CD1c-positive myeloid dendritic cell (primary cell): ENCODE data around the gene GABARAPL2.

ENCODE experiments used
- DNase-seq: peaks from one replicate; pipeline ENCODE4 v3.0.0-alpha.2; 2016; ENCODE audit errors: extremely low spot score

GABARAPL2 gene

DNA sequence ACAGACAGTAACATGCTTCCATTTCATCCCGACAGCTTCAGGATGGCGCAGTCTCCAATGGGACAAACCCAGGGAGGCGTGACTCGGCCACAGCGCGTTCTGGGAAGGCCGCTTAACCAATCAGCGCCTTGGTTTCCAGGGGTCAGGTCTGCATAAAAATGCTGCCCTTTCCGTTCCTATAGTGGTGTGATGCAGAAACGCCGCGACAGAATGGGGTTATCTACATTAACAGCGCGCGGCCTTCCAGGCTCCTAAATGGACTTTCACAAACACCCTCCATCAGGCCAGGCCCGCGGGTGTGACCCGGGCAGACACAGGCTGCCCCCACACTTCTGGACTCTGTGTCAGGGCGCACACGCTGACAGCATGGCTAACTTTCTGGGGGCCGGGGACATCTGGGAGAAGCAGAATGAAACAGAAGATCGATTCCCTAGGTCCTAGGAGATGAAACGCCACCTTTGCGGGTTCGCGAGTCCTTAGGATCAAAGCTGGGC is 10.9 kb upstream of the GABARAPL2 start:
- DNase-seq, result peak; percentile 13

- peak; percentile 96 for DNase-seq
Measured at GRCh38 chr16:75555707-75556430, 10.3 kb upstream of the GABARAPL2 start, which contains the start of gene TMEM231. TMEM231 (minus strand) TSS chr16:75556252; CDS start chr16:75556209, 43 bp downstream.

- DNase-seq, result no peak
Measured at GRCh38 chr16:75556431-75556950, 9.7 kb upstream of the GABARAPL2 start.

DNA sequence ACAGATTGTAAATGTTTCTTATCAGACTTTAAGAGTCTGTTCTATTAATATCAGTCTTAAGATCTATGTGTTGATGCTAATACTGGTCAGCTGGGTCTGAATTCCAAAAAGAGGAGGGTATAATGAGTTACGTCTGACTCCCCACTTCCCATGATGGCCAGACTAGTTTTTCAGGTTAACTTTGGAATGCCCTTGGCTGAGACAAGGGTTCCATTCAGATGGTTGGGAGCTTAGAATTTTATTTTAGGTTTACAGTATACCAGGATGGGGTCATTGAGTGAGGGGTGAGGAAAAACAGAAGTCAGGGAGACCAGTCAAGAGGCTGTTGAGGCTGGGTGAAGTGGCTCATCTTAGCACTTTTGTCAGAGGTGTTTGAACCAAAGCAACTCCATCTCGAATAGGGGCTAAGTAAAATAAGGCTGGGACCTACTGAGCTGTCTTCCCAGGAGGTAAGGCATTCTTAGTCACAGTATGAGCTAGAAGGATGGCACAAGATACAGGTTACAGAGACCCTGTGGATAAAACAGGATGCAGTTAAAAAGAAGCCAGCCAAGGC is 7.3 kb upstream of the GABARAPL2 start:
- no peak for DNase-seq

GRCh38 chr16:75559564-75560372 is 6.4 kb upstream of the GABARAPL2 start:
- no peak for DNase-seq

DNA sequence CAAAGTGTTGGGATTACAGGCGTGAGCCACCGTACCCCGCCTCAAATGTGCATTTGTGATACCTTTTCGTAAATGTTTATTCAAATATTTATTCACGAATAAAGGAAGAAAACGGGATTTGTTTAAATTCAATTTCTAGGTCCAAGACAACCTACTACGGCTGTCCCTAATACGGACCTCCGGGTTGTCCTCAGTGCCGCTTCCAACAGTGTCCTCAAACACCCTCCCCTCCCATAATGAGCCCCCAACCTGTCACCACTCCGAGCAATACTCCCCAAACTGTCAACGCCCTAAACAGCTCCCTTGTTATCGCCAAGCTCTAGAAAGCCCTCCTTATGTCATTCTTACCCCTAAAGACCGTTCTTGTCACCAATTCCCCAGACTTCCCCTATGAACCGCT is 539 bp upstream of the GABARAPL2 start:
- DNase-seq, result no peak

DNA sequence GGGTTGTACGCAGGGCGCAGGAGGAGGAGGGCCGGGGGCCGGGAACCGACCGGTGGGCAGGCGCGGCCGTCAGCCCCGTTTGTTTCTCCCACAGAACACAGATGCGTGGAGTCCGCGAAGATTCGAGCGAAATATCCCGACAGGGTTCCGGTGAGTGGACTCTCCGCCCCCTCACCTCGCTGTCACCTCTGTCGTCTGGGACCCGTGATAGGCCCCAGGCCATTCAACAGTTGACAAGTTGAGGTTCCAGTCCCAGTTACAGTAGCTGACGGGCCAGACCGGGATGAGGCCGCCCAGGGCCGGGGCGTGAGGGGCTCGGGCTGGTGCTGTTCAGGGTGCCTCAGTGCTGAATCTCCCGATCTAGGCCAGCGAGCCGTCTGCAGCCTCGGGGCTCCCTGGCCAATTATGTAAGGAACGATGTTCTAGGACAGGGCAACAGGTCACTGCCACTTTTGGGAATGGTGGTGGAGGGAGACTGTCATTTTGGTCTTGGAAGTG is 628 bp downstream of the GABARAPL2 start:
- peak; percentile 44 for DNase-seq

- no peak for DNase-seq
Measured at GRCh38 chr16:75567911-75568310, 1.7 kb downstream of the GABARAPL2 start.

GRCh38 chr16:75570396-75571065 is 4.4 kb downstream of the GABARAPL2 start:
- peak; percentile 78 for DNase-seq

- DNase-seq, result no peak
Measured at GRCh38 chr16:75572864-75573542, 6.8 kb downstream of the GABARAPL2 start.

DNA sequence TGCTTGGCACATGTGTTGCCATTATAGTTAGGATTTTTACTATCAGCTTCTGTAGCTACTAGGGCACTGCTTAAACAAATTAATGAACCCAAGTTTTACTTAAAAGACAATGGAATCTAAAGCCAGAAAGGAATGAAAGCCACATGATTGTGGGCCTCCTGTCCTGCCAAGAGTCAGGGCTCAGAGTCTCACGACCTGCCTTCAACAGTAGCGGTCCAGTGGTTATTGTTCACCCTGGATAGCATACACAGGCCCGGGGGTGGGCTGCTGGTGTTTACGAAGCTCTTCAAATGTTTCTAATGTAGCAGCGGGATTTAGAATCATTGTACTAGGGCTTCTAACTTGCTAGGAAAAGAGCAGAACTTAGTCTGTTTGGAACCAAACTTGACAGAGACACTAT is 7.8 kb downstream of the GABARAPL2 start:
- no peak for DNase-seq

- peak; percentile 16 for DNase-seq
Measured at GRCh38 chr16:75575958-75576357, 9.8 kb downstream of the GABARAPL2 start.

DNA sequence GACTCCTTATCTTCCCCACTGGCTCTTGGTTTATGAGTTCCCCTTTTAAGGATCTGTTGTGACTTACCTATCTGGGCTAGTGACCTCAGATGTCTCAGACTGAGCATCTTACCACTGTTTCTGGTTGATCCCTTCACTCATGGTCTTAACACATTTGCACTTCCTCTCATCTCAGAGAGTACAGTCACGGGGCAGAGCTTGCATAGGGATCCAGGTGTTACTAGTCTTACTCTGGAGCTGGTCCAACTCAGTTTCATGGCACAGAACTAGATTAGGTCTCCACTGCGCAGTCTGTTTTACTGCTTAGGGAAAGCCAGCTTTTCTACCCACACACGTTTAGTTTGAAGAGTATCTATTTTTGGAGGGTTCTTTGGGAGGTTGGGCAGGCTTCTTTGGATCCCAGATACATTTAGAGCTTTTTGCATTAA is 10.2 kb downstream of the GABARAPL2 start:
- no peak for DNase-seq

DNA sequence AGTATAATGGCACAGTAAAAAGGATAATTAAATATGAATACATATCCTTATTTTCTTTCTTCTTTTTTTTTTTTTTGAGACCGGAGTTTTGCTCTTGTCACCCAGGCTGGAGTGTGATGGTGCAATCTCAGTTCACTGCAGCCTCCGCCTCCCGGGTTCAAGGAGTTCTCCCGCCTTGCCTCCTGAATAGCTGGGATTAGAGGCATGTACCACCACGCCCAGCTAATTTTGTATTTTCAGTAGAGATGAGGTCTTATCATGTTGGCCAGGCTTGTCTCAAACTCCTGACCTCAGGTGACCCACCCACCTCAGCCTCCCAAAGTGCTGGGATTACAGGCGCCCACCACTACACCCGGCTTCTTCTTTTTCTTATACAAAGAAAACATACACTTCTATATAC is 12.0 kb downstream of the GABARAPL2 start:
- DNase-seq, result no peak

- no peak for DNase-seq
Measured at GRCh38 chr16:75578725-75579124, 12.5 kb downstream of the GABARAPL2 start.

- DNase-seq, result no peak
Measured at GRCh38 chr16:75579281-75579834, 13.2 kb downstream of the GABARAPL2 start.

DNA sequence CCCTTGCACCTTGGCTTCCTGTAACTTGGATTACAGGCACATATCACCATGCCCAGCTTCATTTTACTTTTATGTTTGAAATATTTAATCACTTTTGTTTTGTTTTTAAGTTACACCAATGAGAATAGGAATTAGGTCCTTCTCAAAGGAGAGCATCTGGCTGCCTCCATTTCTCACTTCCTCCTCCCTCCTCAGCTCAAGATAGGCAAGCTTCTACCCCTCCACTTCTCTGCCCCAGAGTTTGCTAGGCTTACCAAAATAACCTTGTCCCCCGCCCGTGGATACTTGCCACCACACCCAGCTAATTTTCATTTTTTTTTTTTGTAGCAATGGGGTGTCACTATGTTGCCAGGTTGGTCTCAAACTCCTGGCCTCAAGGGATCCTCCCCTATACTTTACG is 17.9 kb downstream of the GABARAPL2 start:
- peak; percentile 15 for DNase-seq

DNA sequence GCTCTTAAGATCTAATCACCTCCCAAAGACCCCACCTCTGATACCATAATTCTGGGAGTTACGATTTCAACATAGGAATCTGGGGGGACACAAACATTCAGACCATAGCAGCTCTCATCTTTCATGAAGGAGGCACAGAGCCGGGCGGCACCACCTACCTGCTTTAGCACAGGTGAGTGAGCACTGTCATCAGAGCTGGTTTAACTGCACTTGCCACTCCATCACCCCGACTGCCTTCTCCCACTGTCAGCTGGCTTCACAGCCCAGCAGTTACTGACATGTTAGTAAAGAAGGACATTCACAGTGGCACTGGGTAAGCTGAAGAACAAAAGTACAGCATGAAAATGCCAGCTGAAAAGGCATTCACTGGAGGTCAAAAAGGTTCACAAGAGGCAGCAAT is 22.5 kb downstream of the GABARAPL2 start:
- no peak for DNase-seq

DNA sequence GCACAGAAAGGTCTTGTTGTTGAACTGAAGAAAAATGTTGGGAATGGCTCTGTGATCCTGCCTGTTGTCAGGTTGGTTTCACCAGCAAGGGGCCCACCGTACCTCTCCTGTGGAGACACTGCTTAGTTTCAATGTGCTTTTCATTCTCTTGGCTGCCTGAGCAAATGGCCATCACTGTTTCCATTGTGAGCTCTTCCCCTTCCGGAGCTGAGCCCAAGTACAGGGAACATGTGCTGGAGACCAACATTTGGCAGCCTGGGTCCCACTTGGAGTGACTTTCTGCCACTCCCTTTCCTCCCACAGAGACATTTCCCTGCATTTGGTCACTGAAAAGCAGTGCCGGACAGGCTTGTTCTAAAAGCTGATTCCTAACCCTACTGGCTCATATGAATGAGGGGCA is 23.1 kb downstream of the GABARAPL2 start:
- DNase-seq, result no peak
